Smooth muscle cell (in vitro differentiated cells): ENCODE measurements around the gene PAFAH2. TPM values are rescaled to one million over a fixed set of nuclear protein-coding genes. Genes with fewer than 3 reads are reported as not detected.

ENCODE experiments used
- DNase-seq: peaks from one replicate; lab custom pipeline; 2025; ENCODE audit not compliant: unreplicated experiment; lab: John Stamatoyannopoulos, UW
- H2AFZ ChIP-seq: fragments of 200-600 bp; sonication (generic); 2 replicates; pipeline ENCODE4 v1.6.0; 2016; ENCODE audit warnings: antibody characterized with exemption, low read depth, mild to moderate bottlenecking
- H3F3A ChIP-seq: fragments of 200-600 bp; sonication (generic); 2 replicates; pipeline ENCODE4 v1.6.0; 2017; ENCODE audit warnings: antibody characterized with exemption, low read depth
- H3K27ac ChIP-seq: fragments of 200-600 bp; sonication (generic); 2 replicates; pipeline ENCODE4 v1.5.1; 2016; ENCODE audit warnings: low read depth, mild to moderate bottlenecking
- H3K27me3 ChIP-seq: fragments of 200-600 bp; sonication (generic); 2 replicates; pipeline ENCODE4 v1.6.1; 2016; ENCODE audit warnings: low read depth, mild to moderate bottlenecking
- H3K36me3 ChIP-seq: fragments of 200-600 bp; sonication (generic); 2 replicates; pipeline ENCODE4 v1.5.1; 2016; ENCODE audit warnings: low read depth
- H3K4me1 ChIP-seq: fragments of 200-600 bp; sonication (generic); 2 replicates; pipeline ENCODE4 v1.5.1; 2016; ENCODE audit warnings: low read depth
- H3K4me2 ChIP-seq: fragments of 200-600 bp; sonication (generic); 2 replicates; pipeline ENCODE4 v1.6.0; 2016; ENCODE audit warnings: mild to moderate bottlenecking
- H3K4me3 ChIP-seq: fragments of 200-600 bp; sonication (generic); 2 replicates; pipeline ENCODE4 v1.5.1; 2016; ENCODE audit warnings: mild to moderate bottlenecking
- H3K79me2 ChIP-seq: fragments of 200-600 bp; sonication (generic); 2 replicates; pipeline ENCODE4 v1.6.0; 2016; ENCODE audit warnings: low read depth, mild to moderate bottlenecking
- H3K9ac ChIP-seq: fragments of 200-600 bp; sonication (generic); 2 replicates; pipeline ENCODE4 v1.6.0; 2016; ENCODE audit warnings: low read depth
- H3K9me3 ChIP-seq: fragments of 200-600 bp; sonication (generic); replicated peaks from 2 replicates; pipeline ENCODE4 v1.5.1; 2016; ENCODE audit warnings: low read depth
- H4K20me1 ChIP-seq: fragments of 200-600 bp; sonication (generic); 2 replicates; pipeline ENCODE4 v1.6.0; 2016; ENCODE audit warnings: low read depth
- CTCF ChIP-seq: fragments of 200-600 bp; sonication (generic); IDR thresholded peaks from 2 replicates; pipeline ENCODE4 v1.5.1; 2017; ENCODE audit warnings: borderline replicate concordance, mild to moderate bottlenecking, antibody characterized with exemption; ENCODE audit not compliant: insufficient read depth, poor library complexity, severe bottlenecking
- WGBS: methylation state at CpG from one replicate; pipeline ENCODE4 v1.1.7; 2016; ENCODE audit warnings: low lambda C conversion rate; 5-methylcytosine and 5-hydroxymethylcytosine counted together
- polyA plus RNA-seq: library from polyadenylated mRNA; unstranded; fragments of >200 nt; fragmentation: Nextera tagmentation; extraction: Ambion mirVana; gene quantifications from 2 replicates; pipeline ENCODE4 v1.2.1, GENCODE V29; 2016
- total RNA-seq: library from RNA; depleted of rRNA; stranded (reverse); fragments of >200 nt; gene quantifications from 2 replicates; pipeline ENCODE4 v1.2.3, GENCODE V29; 2014

The PAFAH2 gene
- total and polyA plus RNA-seq, 2 experiments from 2014 or later: 9.4 to 9.6 TPM

- Histone ChIP-seq H4K20me1 (no peaks in the 10 kb centered on the region), H3K27me3 (no peaks in the 10 kb centered on the region), H2AFZ (no peak overlapping the region), H3K9me3 (no peaks in the 10 kb centered on the region), H3K27ac (peak overlapping the region; percentile 13), H3K4me3 (peak overlapping the region; percentile 27), H3F3A (peaks cover 20% of the 10 kb centered on the region), H3K4me2 (peak overlapping the region; percentile 86), H3K36me3 (no peaks in the 10 kb centered on the region), H3K79me2 (peaks cover 4% of the 10 kb centered on the region), H3K9ac (no peak overlapping the region), H3K4me1 (peaks cover 35% of the 10 kb centered on the region)
- no peak for TF ChIP-seq CTCF
- no peak for DNase-seq
- WGBS: 89% methylated on average over 8 of the region's 8 CpGs
These were observed 24.5 kb upstream of the PAFAH2 start for GRCh38 chr1:26022404-26022779.

GRCh38 chr1:26021647-26022403, 24.0 kb upstream of the PAFAH2 start, which contains the start of gene EXTL1:
Gene EXTL1, plus strand, starts transcription at chr1:26021775. Its CDS starts 872 bp downstream, at chr1:26022647.
- peak within 1 kb of the TSS; percentile 86 for H3K27ac ChIP-seq
- peaks cover 4% of the 10 kb centered on the region for H3K79me2 ChIP-seq
- no peak within 1 kb of the TSS for H2AFZ ChIP-seq
- 37% methylated on average over 15 of the region's 15 CpGs for WGBS
- H3K9ac ChIP-seq: peak within 1 kb of the TSS; percentile 61
- no peaks in the 10 kb centered on the region for H3K9me3 ChIP-seq
- DNase-seq: no peak
- no peaks in the 10 kb centered on the region for H3K36me3 ChIP-seq
- H4K20me1 ChIP-seq: no peaks in the 10 kb centered on the region
- no peak for TF ChIP-seq CTCF
- H3K4me1 ChIP-seq: peaks cover 41% of the 10 kb centered on the region
- peak within 1 kb of the TSS; percentile 40 for H3K4me3 ChIP-seq
- peaks cover 17% of the 10 kb centered on the region for H3F3A ChIP-seq
- H3K27me3 ChIP-seq: no peaks in the 10 kb centered on the region
- H3K4me2 ChIP-seq: peak within 1 kb of the TSS; percentile 86

- Histone ChIP-seq H3K4me3 (peak overlapping the region; percentile 40), H3F3A (peaks cover 17% of the 10 kb centered on the region), H3K4me1 (peaks cover 44% of the 10 kb centered on the region), H3K9me3 (no peaks in the 10 kb centered on the region), H3K27ac (peak overlapping the region; percentile 86), H3K36me3 (no peaks in the 10 kb centered on the region), H4K20me1 (no peaks in the 10 kb centered on the region), H3K79me2 (peaks cover 4% of the 10 kb centered on the region), H2AFZ (no peak overlapping the region), H3K4me2 (peak overlapping the region; percentile 86), H3K27me3 (no peaks in the 10 kb centered on the region), H3K9ac (peak overlapping the region; percentile 61)
- no peak for DNase-seq
- 62% methylated on average over 6 of the region's 6 CpGs for WGBS
- TF ChIP-seq CTCF: no peak
These were observed 23.2 kb upstream of the PAFAH2 start for GRCh38 chr1:26020941-26021646.
